B cell (primary cell): ENCODE measurements around the gene ABHD18.

Source experiments
- CTCF ChIP-seq: fragments of 200-600 bp; IDR thresholded peaks from one replicate; pipeline ENCODE4 v1.8.0; 2022; ENCODE audit warnings: antibody characterized with exemption, mild to moderate bottlenecking
- EZH2 ChIP-seq: IDR thresholded peaks from 2 replicates; pipeline ENCODE4 v1.6.1; 2012; ENCODE audit warnings: borderline replicate concordance, low read depth, mild to moderate bottlenecking, moderate library complexity, low read length; ENCODE audit not compliant: insufficient read depth, poor library complexity, severe bottlenecking

- TF ChIP-seq CTCF (no peak), EZH2 (no peak)
These were observed 8.1 kb upstream of the ABHD18 start for GRCh38 chr4:127957105-127957504.
